Prostate gland (tissue), 2 donors: Measurements from ENCODE around the gene OR3A1.

Experiments used
- CTCF ChIP-seq, 4 experiments: fragments of 200-600 bp in 2 of 4; fragments of 450-650 bp in 2 of 4; sonication (generic) in 2 of 4; IDR thresholded peaks; 1 replicate in 3 of 4; 2 replicates in 1 of 4; pipeline ENCODE4 v1.5.1; 2016 to 2019; ENCODE audit warnings: antibody characterized with exemption in 4 of 4, mild to moderate bottlenecking in 2 of 4, moderate library complexity in 2 of 4
- POLR2A ChIP-seq: fragments of 450-650 bp; IDR thresholded peaks from one replicate; pipeline ENCODE4 v1.6.1; 2016; ENCODE audit warnings: antibody characterized with exemption, mild to moderate bottlenecking
- POLR2AphosphoS5 ChIP-seq: sonication (generic); formaldehyde crosslinking; IDR thresholded peaks from one replicate; pipeline ENCODE4 v1.6.1; 2017; ENCODE audit warnings: antibody characterized with exemption

- TF ChIP-seq CTCF (IDR thresholded peaks at IDR 0.05): peak in 1 of 4 experiments; percentile 30
- no peak for TF ChIP-seq POLR2A
- TF ChIP-seq POLR2AphosphoS5: no peak
These were observed 37.7 kb upstream of the OR3A1 start for GRCh38 chr17:3335876-3336275.
